Neural cell (in vitro differentiated cells): ENCODE data around the gene ZNF853. TPM values are rescaled to one million over a fixed set of nuclear protein-coding genes. Genes with fewer than 3 reads are reported as not detected.

Experiments
- H2AFZ ChIP-seq: fragments of 200-600, 300-800 bp; sonication (generic), shearing (Covaris generic); 2 replicates; pipeline ENCODE4 v1.6.0; 2014; ENCODE audit warnings: low read depth, mild to moderate bottlenecking, antibody characterized with exemption, low read length, moderate library complexity
- H3F3A ChIP-seq: fragments of 200-600 bp; shearing (Covaris generic); 2 replicates; pipeline ENCODE4 v1.6.1; 2016; ENCODE audit warnings: mild to moderate bottlenecking, moderate library complexity, mixed read lengths, antibody characterized with exemption, low read length; ENCODE audit not compliant: insufficient read depth, poor library complexity, severe bottlenecking
- H3K27ac ChIP-seq: fragments of 200-600, 300-800 bp; sonication (generic), shearing (Covaris generic); 2 replicates; pipeline ENCODE4 v1.5.1; 2014; ENCODE audit warnings: mild to moderate bottlenecking, low read length, moderate library complexity
- H3K27me3 ChIP-seq: fragments of 300-800, 200-600 bp; sonication (generic), shearing (Covaris generic); 2 replicates; pipeline ENCODE4 v1.6.0; 2014; ENCODE audit warnings: mild to moderate bottlenecking, low read depth, low read length, moderate library complexity; ENCODE audit not compliant: insufficient read depth
- H3K36me3 ChIP-seq: fragments of 300-800, 200-600 bp; sonication (generic), shearing (Covaris generic); 2 replicates; pipeline ENCODE4 v1.5.1; 2014; ENCODE audit warnings: mild to moderate bottlenecking, antibody characterized with exemption, low read length, moderate library complexity; ENCODE audit not compliant: insufficient read depth
- H3K4me2 ChIP-seq: fragments of 300-800, 200-600 bp; sonication (generic), shearing (Covaris generic); 2 replicates; pipeline ENCODE4 v1.6.0; 2014; ENCODE audit warnings: mild to moderate bottlenecking, low read length
- H3K4me3 ChIP-seq: fragments of 300-800, 200-600 bp; sonication (generic), shearing (Covaris generic); 2 replicates; pipeline ENCODE4 v1.5.1; 2014; ENCODE audit warnings: mild to moderate bottlenecking, low read length, moderate library complexity
- H3K79me2 ChIP-seq: fragments of 200-600 bp; shearing (Covaris generic); replicated peaks from 2 replicates; pipeline ENCODE4 v1.6.0; 2014; ENCODE audit warnings: mild to moderate bottlenecking, low read length, moderate library complexity; ENCODE audit not compliant: insufficient read depth
- H3K9ac ChIP-seq: fragments of 300-800, 200-600 bp; sonication (generic), shearing (Covaris generic); 2 replicates; pipeline ENCODE4 v1.6.1; 2016; ENCODE audit warnings: mild to moderate bottlenecking, low read length, mixed read lengths
- H3K9me2 ChIP-seq: fragments of 200-600 bp; shearing (Covaris generic); 2 replicates; pipeline ENCODE4 v1.6.1; 2016; ENCODE audit warnings: mild to moderate bottlenecking, low read length, mixed read lengths; ENCODE audit not compliant: insufficient read depth
- H3K9me3 ChIP-seq: fragments of 200-600, 300-800 bp; sonication (generic), shearing (Covaris generic); 2 replicates; pipeline ENCODE4 v1.6.1; 2016; ENCODE audit warnings: mild to moderate bottlenecking, mixed run types, low read length, moderate library complexity, mixed read lengths
- H4K20me1 ChIP-seq: fragments of 200-600 bp; shearing (Covaris generic); 2 replicates; pipeline ENCODE4 v1.6.1; 2016; ENCODE audit warnings: mild to moderate bottlenecking, mixed run types; ENCODE audit not compliant: insufficient read depth
- CTCF ChIP-seq: fragments of 450-650 bp; IDR thresholded peaks from 2 replicates; pipeline ENCODE4 v1.5.1; 2014; ENCODE audit warnings: antibody characterized with exemption, mild to moderate bottlenecking, moderate library complexity; ENCODE audit not compliant: poor library complexity, severe bottlenecking
- EP300 ChIP-seq: fragments of 450-650 bp; conservative IDR thresholded peaks from 2 replicates; pipeline ENCODE4 v1.6.1; 2014; ENCODE audit warnings: antibody characterized with exemption, mild to moderate bottlenecking, moderate library complexity; ENCODE audit not compliant: poor library complexity, severe bottlenecking
- EZH2 ChIP-seq: fragments of 200-600, 300-800 bp; shearing (Covaris generic), sonication (generic); IDR thresholded peaks from 2 replicates; pipeline ENCODE4 v1.6.1; 2014; ENCODE audit warnings: antibody characterized with exemption, low read length, borderline replicate concordance, mild to moderate bottlenecking; ENCODE audit not compliant: insufficient read depth, poor library complexity, severe bottlenecking
- MXI1 ChIP-seq: fragments of 450-650 bp; conservative IDR thresholded peaks from 2 replicates; pipeline ENCODE4 v1.6.1; 2014; ENCODE audit warnings: antibody characterized with exemption, mild to moderate bottlenecking; ENCODE audit not compliant: poor library complexity, severe bottlenecking
- POLR2AphosphoS5 ChIP-seq: IDR thresholded peaks from 2 replicates; pipeline ENCODE4 v1.6.1; 2012
- RAD21 ChIP-seq: fragments of 450-650 bp; conservative IDR thresholded peaks from 2 replicates; pipeline ENCODE4 v1.6.1; 2014; ENCODE audit warnings: antibody characterized with exemption, mild to moderate bottlenecking, moderate library complexity
- REST ChIP-seq: IDR thresholded peaks from 2 replicates; pipeline ENCODE4 v1.6.1; 2012; ENCODE audit warnings: borderline replicate concordance
- SMC3 ChIP-seq: fragments of 450-650 bp; conservative IDR thresholded peaks from 2 replicates; pipeline ENCODE4 v1.6.1; 2014; ENCODE audit warnings: antibody characterized with exemption, mild to moderate bottlenecking, moderate library complexity; ENCODE audit not compliant: poor library complexity
- TAF1 ChIP-seq: IDR thresholded peaks from 2 replicates; pipeline ENCODE4 v1.6.1; 2012; ENCODE audit warnings: low read depth
- polyA plus RNA-seq: library from polyadenylated mRNA; depleted of rRNA; stranded (reverse); fragments of >200 nt; gene quantifications from 2 replicates; pipeline ENCODE4 v1.2.3, GENCODE V29; 2014

ZNF853 gene
- polyA plus RNA-seq, 1 donor from 2014 or later, result 8.7 TPM

- Histone ChIP-seq H3K9me3 (no peaks in the 10 kb centered on the region), H3K9ac (peak overlapping the region; percentile 77), H3K27me3 (no peaks in the 10 kb centered on the region), H3K4me2 (peak overlapping the region; percentile 76), H3K27ac (no peak overlapping the region), H3K9me2 (no peaks in the 10 kb centered on the region), H3F3A (no peaks in the 10 kb centered on the region), H3K79me2 (no peaks in the 10 kb centered on the region), H3K4me3 (peak overlapping the region; percentile 94), H4K20me1 (no peaks in the 10 kb centered on the region), H3K36me3 (no peaks in the 10 kb centered on the region), H2AFZ (peak overlapping the region; percentile 51)
- no peak for TF ChIP-seq REST
- no peak for TF ChIP-seq EP300
- peak; percentile 40 for TF ChIP-seq MXI1
- TF ChIP-seq SMC3, result no peak
- no peak for TF ChIP-seq RAD21
- no peak for TF ChIP-seq TAF1
- no peak for TF ChIP-seq CTCF
These were observed 529 bp downstream of the ZNF853 start for GRCh38 chr7:6615723-6616555.

GRCh38 chr7:6616854-6617643 lies 1.6 kb downstream of the ZNF853 start:
- Histone ChIP-seq H3K27ac (no peak overlapping the region), H3F3A (no peaks in the 10 kb centered on the region), H3K36me3 (no peaks in the 10 kb centered on the region), H3K79me2 (no peaks in the 10 kb centered on the region), H4K20me1 (no peaks in the 10 kb centered on the region), H2AFZ (no peak overlapping the region), H3K9me3 (no peaks in the 10 kb centered on the region), H3K27me3 (no peaks in the 10 kb centered on the region), H3K4me2 (no peak overlapping the region), H3K9ac (peak overlapping the region; percentile 1), H3K9me2 (no peaks in the 10 kb centered on the region), H3K4me3 (no peak overlapping the region)
- no peak for TF ChIP-seq RAD21
- no peak for TF ChIP-seq MXI1
- no peak for TF ChIP-seq EZH2
- no peak for TF ChIP-seq REST
- no peak for TF ChIP-seq EP300
- TF ChIP-seq SMC3, result no peak
- no peak for TF ChIP-seq POLR2AphosphoS5
- no peak for TF ChIP-seq TAF1
- TF ChIP-seq CTCF, result no peak
